Stimulated activated CD8-positive, alpha-beta memory T cell treated with anti-CD3 and anti-CD28 coated beads, Interleukin-7, amount 100 ng/mL, for 24 hours (primary cell): ENCODE data around the gene LRRFIP1.

Experiments used
- DNase-seq: peaks from one replicate; pipeline ENCODE4 v3.0.0-alpha.2; 2020; ENCODE audit warnings: low read depth

Gene LRRFIP1

GRCh38 chr2:237618449-237618848 lies 8.9 kb upstream of the LRRFIP1 start:
- DNase-seq, result no peak

GRCh38 chr2:237623428-237624403 lies 3.7 kb upstream of the LRRFIP1 start:
- no peak for DNase-seq

- no peak for DNase-seq
These were observed 2.8 kb upstream of the LRRFIP1 start for GRCh38 chr2:237624565-237624964.

GRCh38 chr2:237625216-237625705 lies 2.1 kb upstream of the LRRFIP1 start:
- no peak for DNase-seq

- no peak for DNase-seq
These were observed 1.6 kb upstream of the LRRFIP1 start for GRCh38 chr2:237625777-237626176.

- no peak for DNase-seq
These were observed 460 bp upstream of the LRRFIP1 start for GRCh38 chr2:237626813-237627440.

GRCh38 chr2:237628247-237629187 lies 1.1 kb downstream of the LRRFIP1 start:
- no peak for DNase-seq

- no peak for DNase-seq
These were observed 1.8 kb downstream of the LRRFIP1 start for GRCh38 chr2:237629188-237629534.

- no peak for DNase-seq
These were observed 2.4 kb downstream of the LRRFIP1 start for GRCh38 chr2:237629739-237630138.

- DNase-seq, result no peak
These were observed 3.0 kb downstream of the LRRFIP1 start for GRCh38 chr2:237630216-237631000.

- no peak for DNase-seq
These were observed 3.8 kb downstream of the LRRFIP1 start for GRCh38 chr2:237631007-237631785.

- no peak for DNase-seq
These were observed 4.6 kb downstream of the LRRFIP1 start for GRCh38 chr2:237631801-237632585.

GRCh38 chr2:237633061-237633561 lies 5.7 kb downstream of the LRRFIP1 start:
- DNase-seq, result no peak

- DNase-seq, result no peak
These were observed 9.2 kb downstream of the LRRFIP1 start for GRCh38 chr2:237636578-237636977.

GRCh38 chr2:237637429-237638135 lies 10.2 kb downstream of the LRRFIP1 start:
- no peak for DNase-seq

GRCh38 chr2:237638176-237638575 lies 10.8 kb downstream of the LRRFIP1 start:
- DNase-seq, result no peak

GRCh38 chr2:237639052-237639835 lies 11.9 kb downstream of the LRRFIP1 start:
- no peak for DNase-seq

GRCh38 chr2:237639836-237640220 lies 12.4 kb downstream of the LRRFIP1 start:
- no peak for DNase-seq
